GM12874 (cell line): ENCODE measurements around the gene CADPS.

ENCODE experiments used
- CTCF ChIP-seq: IDR thresholded peaks from 2 replicates; pipeline ENCODE4 v1.5.1; 2011; ENCODE audit warnings: low read depth, mild to moderate bottlenecking, control low read depth, low read length, moderate library complexity; ENCODE audit not compliant: insufficient read depth

Gene CADPS

GRCh38 chr3:62793946-62794345 is 81.3 kb downstream of the CADPS start:
- TF ChIP-seq CTCF, result no peak

GRCh38 chr3:62785384-62785783 is 89.8 kb downstream of the CADPS start:
- TF ChIP-seq CTCF, result no peak

GRCh38 chr3:62781121-62781520 is 94.1 kb downstream of the CADPS start:
- no peak for TF ChIP-seq CTCF

- TF ChIP-seq CTCF, result no peak
Measured at GRCh38 chr3:62777674-62778073, 97.5 kb downstream of the CADPS start.

GRCh38 chr3:62777130-62777529 is 98.1 kb downstream of the CADPS start:
- TF ChIP-seq CTCF, result no peak

GRCh38 chr3:62774221-62774620 is 101.0 kb downstream of the CADPS start:
- TF ChIP-seq CTCF, result no peak

- TF ChIP-seq CTCF, result no peak
Measured at GRCh38 chr3:62771331-62772072, 103.7 kb downstream of the CADPS start.
